Measurements from ENCODE around the gene SRPRA. TPM values are rescaled to one million over a fixed set of nuclear protein-coding genes. Genes with fewer than 3 reads are reported as not detected.
A peak's percentile ranks its signal among the peaks of the same experiment; 100 is the strongest.

Gene SRPRA
- total and polyA plus RNA-seq, 2 donors (not counting 3 experiments of a cell fraction or from before 2014, with no cell fraction given) = 104 to 116 TPM

- intact Hi-C loops (cut with micrococcal nuclease) = no loop called here
Measured at GRCh38 chr11:126232683-126233082, 36.0 kb downstream of the SRPRA start.

GRCh38 chr11:126231725-126232459 is 36.8 kb downstream of the SRPRA start:
- POLR2A ChIA-PET = interaction anchor here (0.9 kb wide), 1 partner anchor 51 kb away, joined by 4 read pairs; the partner anchor contains the start of gene TIRAP
- H3K27me3 ChIP-seq (ENCODE audit: control insufficient read depth in 2 of 2, insufficient read depth in 2 of 2, low read length in 2 of 2) = no peaks in the 10 kb centered on the region
- no peaks in the 10 kb centered on the region for H3K9me3 ChIP-seq (replicated peaks; ENCODE audit: control insufficient read depth, insufficient read depth, low read length)
- peak; percentile 98 for FAIRE-seq
- H3K4me2 ChIP-seq (ENCODE audit: insufficient read depth, low read length) = peak overlapping the region; percentile 59
- peaks cover 16% of the 10 kb centered on the region for H3K79me2 ChIP-seq (ENCODE audit: control insufficient read depth, insufficient read depth, low read length)
- H3K27ac ChIP-seq (ENCODE audit: insufficient read depth, low read depth, low read length) = peak overlapping the region; percentile 34
- no peak overlapping the region for H2AFZ ChIP-seq (ENCODE audit: low read depth, low read length)
- peaks cover 30% of the 10 kb centered on the region for H3K4me1 ChIP-seq (ENCODE audit: control insufficient read depth, extremely low read depth, insufficient read depth, low read length)
- intact Hi-C loops (cut with micrococcal nuclease) (no loop called here), dilution Hi-C loops (cut with MboI; ENCODE audit: extremely low pct_ligation_motif_present, low sequenced_read_pairs) (no loop called here)
- no peaks in the 10 kb centered on the region for H3K9me1 ChIP-seq (replicated peaks; ENCODE audit: control insufficient read depth, extremely low read depth, insufficient read depth, low read length)
- DNase-seq (ENCODE audit: low read depth, low spot score) = peak; percentile 87
- no peaks in the 10 kb centered on the region for H4K20me1 ChIP-seq (replicated peaks; ENCODE audit: control insufficient read depth, extremely low read depth, insufficient read depth, low read length)
- CTCF ChIA-PET = interaction anchor here (1.0 to 1.5 kb wide), 5 partner anchors 13 to 75 kb away, joined by 3 to 6 read pairs (median 4); no protein-coding TSS in a partner anchor
- H3K4me3 ChIP-seq (replicated peaks in 1 of 3; ENCODE audit: insufficient read depth in 1 of 3, low read depth in 1 of 3, low read length in 3 of 3) = no peak overlapping the region
- H3K36me3 ChIP-seq (ENCODE audit: control insufficient read depth in 2 of 2, extremely low read depth in 1 of 2, insufficient read depth in 2 of 2, low read length in 2 of 2) = no peaks in the 10 kb centered on the region
- no peak for TF ChIP-seq GATA2 (IDR thresholded peaks at IDR 0.05; ENCODE audit: insufficient read depth, insufficient read length, low read depth, low read length)
- no peak for TF ChIP-seq CTCF (IDR thresholded peaks at IDR 0.05; ENCODE audit: extremely low read depth in 1 of 2, insufficient read depth in 1 of 2, low read depth in 1 of 2, low read length in 2 of 2)
- BruUV-seq (replicated peaks) = no TSS peak
- H3K9ac ChIP-seq (replicated peaks; ENCODE audit: extremely low read depth, insufficient read depth, low read length) = no peak overlapping the region

More at GRCh38 chr11:126232683-126233082, 36.0 kb downstream of the SRPRA start:
- TF ChIP-seq FOS (IDR thresholded peaks at IDR 0.05; ENCODE audit: borderline replicate concordance, insufficient read depth, low read length) (no peak), GATA2 (IDR thresholded peaks at IDR 0.05; ENCODE audit: insufficient read depth, insufficient read length, low read depth, low read length) (no peak)
- DNase-seq (ENCODE audit: low read depth, low spot score) = no peak
- Histone ChIP-seq H3K9me3 (replicated peaks; ENCODE audit: control insufficient read depth, insufficient read depth, low read length) (no peaks in the 10 kb centered on the region), H3K79me2 (ENCODE audit: control insufficient read depth, insufficient read depth, low read length) (peaks cover 16% of the 10 kb centered on the region), H3K27me3 (ENCODE audit: control insufficient read depth in 2 of 2, insufficient read depth in 2 of 2, low read length in 2 of 2) (no peaks in the 10 kb centered on the region), H3K4me3 (replicated peaks in 1 of 3; ENCODE audit: insufficient read depth in 1 of 3, low read depth in 1 of 3, low read length in 3 of 3) (no peak overlapping the region), H4K20me1 (replicated peaks; ENCODE audit: control insufficient read depth, extremely low read depth, insufficient read depth, low read length) (no peaks in the 10 kb centered on the region), H3K4me1 (ENCODE audit: control insufficient read depth, extremely low read depth, insufficient read depth, low read length) (peaks cover 30% of the 10 kb centered on the region), H3K4me2 (ENCODE audit: insufficient read depth, low read length) (no peak overlapping the region), H3K36me3 (ENCODE audit: control insufficient read depth in 2 of 2, extremely low read depth in 1 of 2, insufficient read depth in 2 of 2, low read length in 2 of 2) (no peaks in the 10 kb centered on the region), H3K27ac (ENCODE audit: insufficient read depth, low read depth, low read length) (no peak overlapping the region), H3K9ac (replicated peaks; ENCODE audit: extremely low read depth, insufficient read depth, low read length) (no peak overlapping the region), H2AFZ (ENCODE audit: low read depth, low read length) (no peak overlapping the region), H3K9me1 (replicated peaks; ENCODE audit: control insufficient read depth, extremely low read depth, insufficient read depth, low read length) (no peaks in the 10 kb centered on the region)
- BruUV-seq (replicated peaks) = no TSS peak
- ChIA-PET CTCF (interaction anchor here (1.5 kb wide), 1 partner anchor 14 kb away, joined by 6 read pairs; no protein-coding TSS in a partner anchor), POLR2A (no interaction called here)
- dilution Hi-C loops (cut with MboI; ENCODE audit: extremely low pct_ligation_motif_present, low sequenced_read_pairs) = no loop called here
- no peak for FAIRE-seq
